OCI-LY3 (cell line): ENCODE results near the gene MTUS2.

Source experiments
- H2AFZ ChIP-seq: fragments of 200-600, 300-600 bp; shearing (Covaris generic); 2 replicates; pipeline ENCODE4 v1.6.0; 2014; ENCODE audit warnings: antibody characterized with exemption, low read depth, low read length
- H3K27ac ChIP-seq: fragments of 200-600, 300-600 bp; sonication (generic); 2 replicates; pipeline ENCODE4 v1.5.1; 2014; ENCODE audit warnings: mild to moderate bottlenecking, low read length, moderate library complexity, mixed read lengths
- H3K27me3 ChIP-seq: fragments of 200-600, 300-600 bp; sonication (generic); 2 replicates; pipeline ENCODE4 v1.6.1; 2014; ENCODE audit warnings: low read depth, low read length, mixed read lengths
- H3K36me3 ChIP-seq: fragments of 200-600, 300-600 bp; sonication (generic); replicated peaks from 2 replicates; pipeline ENCODE3; 2014; ENCODE audit warnings: low read depth, low read length, mixed read lengths
- H3K4me1 ChIP-seq: fragments of 300-600, 200-600 bp; sonication (generic); 2 replicates; pipeline ENCODE4 v1.6.1; 2014; ENCODE audit warnings: low read length, mixed read lengths
- H3K4me2 ChIP-seq: fragments of 200-600, 300-600 bp; sonication (generic); 2 replicates; pipeline ENCODE4 v1.6.1; 2014; ENCODE audit warnings: low read length, mixed read lengths
- H3K4me3 ChIP-seq: fragments of 300-600, 200-600 bp; sonication (generic); 2 replicates; pipeline ENCODE4 v1.5.1; 2014; ENCODE audit warnings: antibody characterized with exemption, mild to moderate bottlenecking, low read length, moderate library complexity
- H3K79me2 ChIP-seq: fragments of 300-600, 200-600 bp; shearing (Covaris generic); 2 replicates; pipeline ENCODE4 v1.6.1; 2014; ENCODE audit warnings: mild to moderate bottlenecking, low read length, mixed read lengths
- H3K9ac ChIP-seq: fragments of 300-600, 200-600 bp; shearing (Covaris generic); 2 replicates; pipeline ENCODE4 v1.6.0; 2014; ENCODE audit warnings: mild to moderate bottlenecking, low read length, moderate library complexity
- H3K9me3 ChIP-seq: fragments of 200-600, 300-600 bp; shearing (Covaris generic); 2 replicates; pipeline ENCODE4 v1.6.1; 2014; ENCODE audit warnings: low read length, mixed read lengths; ENCODE audit not compliant: insufficient read depth
- H4K20me1 ChIP-seq: fragments of 200-600, 300-600 bp; sonication (generic); 2 replicates; pipeline ENCODE4 v1.6.1; 2016; ENCODE audit warnings: low read length, mixed read lengths; ENCODE audit not compliant: insufficient read depth
- EZH2phosphoT487 ChIP-seq: fragments of 200-600 bp; shearing (Covaris generic); IDR thresholded peaks from 2 replicates; pipeline ENCODE4 v1.6.1; 2018; ENCODE audit warnings: antibody characterized with exemption, mixed run types, low read depth
- TF ChIP-seq, protein P1 (sequence below): fragments of 200-600, 300-600 bp; sonication (generic); IDR thresholded peaks from 2 replicates; pipeline ENCODE4 v1.5.1; 2014; ENCODE audit warnings: antibody characterized with exemption, low read length, low read depth

The MTUS2 gene

DNA sequence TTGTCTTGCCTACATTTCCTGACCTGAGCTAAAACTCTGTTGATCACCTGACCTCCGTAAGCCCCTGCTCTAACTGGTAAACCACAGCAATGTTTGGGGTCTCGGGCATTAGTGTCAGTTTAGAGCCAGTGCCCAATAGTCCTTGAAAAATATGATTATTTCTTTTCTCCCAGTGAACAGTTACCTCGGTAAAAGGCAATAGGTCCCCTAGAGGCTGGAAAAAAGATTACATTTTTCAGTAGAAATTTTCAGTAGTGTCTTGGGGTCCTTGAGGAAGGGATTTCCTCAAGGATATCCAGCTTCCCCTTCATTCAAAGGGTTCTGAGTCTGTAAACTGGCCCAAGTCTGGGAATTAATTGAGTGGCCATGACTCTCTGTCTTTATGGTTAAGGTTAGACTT is 597.9 kb downstream of the MTUS2 start:
- peaks cover under 1% of the 10 kb centered on the region for H3K36me3 ChIP-seq

DNA sequence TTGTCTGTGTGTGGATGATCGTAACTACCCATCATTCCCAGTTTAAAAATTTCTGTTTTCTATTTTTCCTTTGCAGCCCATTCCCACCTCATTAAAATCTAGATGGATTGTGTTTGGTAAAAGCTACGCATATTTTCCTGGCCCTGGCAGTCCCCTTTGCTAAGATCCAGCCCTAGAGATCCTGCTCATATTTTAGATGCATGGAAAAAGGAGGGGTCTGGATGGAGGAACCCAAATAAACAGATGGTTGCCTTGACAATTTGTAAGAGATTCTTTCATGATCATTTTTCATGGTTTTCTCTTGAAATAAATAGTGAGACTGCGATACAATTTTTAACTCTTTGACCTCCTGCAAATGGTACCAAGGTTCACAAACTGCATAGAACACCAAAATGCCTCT is 601.0 kb downstream of the MTUS2 start:
- peak overlapping the region; percentile 34 for H3K4me3 ChIP-seq
- no peaks in the 10 kb centered on the region for H3K79me2 ChIP-seq
- H2AFZ ChIP-seq, result peak overlapping the region; percentile 52; the same call in 1 of the 2 replicates
- H3K4me1 ChIP-seq, result peaks cover 58% of the 10 kb centered on the region
- no peaks in the 10 kb centered on the region for H3K27me3 ChIP-seq
- H3K9ac ChIP-seq, result peak overlapping the region; percentile 64
- H3K27ac ChIP-seq, result peak overlapping the region; percentile 97
- peak overlapping the region; percentile 85 for H3K4me2 ChIP-seq
- no peaks in the 10 kb centered on the region for H3K36me3 ChIP-seq
- no peaks in the 10 kb centered on the region for H3K9me3 ChIP-seq
- TF ChIP-seq, protein P1, sequence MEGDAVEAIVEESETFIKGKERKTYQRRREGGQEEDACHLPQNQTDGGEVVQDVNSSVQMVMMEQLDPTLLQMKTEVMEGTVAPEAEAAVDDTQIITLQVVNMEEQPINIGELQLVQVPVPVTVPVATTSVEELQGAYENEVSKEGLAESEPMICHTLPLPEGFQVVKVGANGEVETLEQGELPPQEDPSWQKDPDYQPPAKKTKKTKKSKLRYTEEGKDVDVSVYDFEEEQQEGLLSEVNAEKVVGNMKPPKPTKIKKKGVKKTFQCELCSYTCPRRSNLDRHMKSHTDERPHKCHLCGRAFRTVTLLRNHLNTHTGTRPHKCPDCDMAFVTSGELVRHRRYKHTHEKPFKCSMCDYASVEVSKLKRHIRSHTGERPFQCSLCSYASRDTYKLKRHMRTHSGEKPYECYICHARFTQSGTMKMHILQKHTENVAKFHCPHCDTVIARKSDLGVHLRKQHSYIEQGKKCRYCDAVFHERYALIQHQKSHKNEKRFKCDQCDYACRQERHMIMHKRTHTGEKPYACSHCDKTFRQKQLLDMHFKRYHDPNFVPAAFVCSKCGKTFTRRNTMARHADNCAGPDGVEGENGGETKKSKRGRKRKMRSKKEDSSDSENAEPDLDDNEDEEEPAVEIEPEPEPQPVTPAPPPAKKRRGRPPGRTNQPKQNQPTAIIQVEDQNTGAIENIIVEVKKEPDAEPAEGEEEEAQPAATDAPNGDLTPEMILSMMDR, result no peak
- TF ChIP-seq EZH2phosphoT487, result no peak
- no peaks in the 10 kb centered on the region for H4K20me1 ChIP-seq

More for the DNA sequence above, 597.9 kb downstream of the MTUS2 start:
- Histone ChIP-seq H3K9ac (no peak overlapping the region), H3K79me2 (no peaks in the 10 kb centered on the region), H3K4me1 (peaks cover 52% of the 10 kb centered on the region), H3K27ac (peak overlapping the region; percentile 97; the same call in 1 of the 2 replicates), H3K4me3 (no peak overlapping the region), H4K20me1 (no peaks in the 10 kb centered on the region), H3K9me3 (no peaks in the 10 kb centered on the region), H3K27me3 (no peaks in the 10 kb centered on the region), H3K4me2 (no peak overlapping the region), H2AFZ (no peak overlapping the region)
- TF ChIP-seq, protein P1, result peak; percentile 26
- no peak for TF ChIP-seq EZH2phosphoT487

DNA sequence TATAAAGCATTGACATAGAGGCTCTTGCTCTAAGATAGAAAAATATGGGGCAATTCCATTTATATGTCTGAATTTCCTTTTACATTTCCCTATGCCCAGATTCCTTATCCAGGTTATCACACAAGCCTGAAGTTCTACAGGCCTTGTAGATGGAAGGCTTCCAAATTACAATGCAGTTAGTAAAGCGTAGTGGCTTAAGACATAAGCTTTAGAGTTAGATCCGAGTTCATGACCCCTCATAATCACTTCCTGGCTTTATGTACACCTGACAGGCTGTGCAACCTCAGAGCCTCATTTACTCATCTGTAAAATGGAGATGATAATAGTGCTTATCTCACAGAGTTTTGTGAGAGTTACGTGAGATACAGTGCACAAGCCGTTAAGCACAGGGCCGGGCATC is 601.9 kb downstream of the MTUS2 start:
- no peaks in the 10 kb centered on the region for H3K79me2 ChIP-seq
- H3K9me3 ChIP-seq, result 0 out of 2 replicates have a peak, but pooled peaks cover 4% of the 10 kb centered on the region
- peak overlapping the region; percentile 85 for H3K4me2 ChIP-seq
- peaks cover 58% of the 10 kb centered on the region for H3K4me1 ChIP-seq
- peak overlapping the region; percentile 52 for H2AFZ ChIP-seq
- H3K27me3 ChIP-seq, result no peaks in the 10 kb centered on the region
- H3K9ac ChIP-seq, result peak overlapping the region; percentile 64; the same call in 1 of the 2 replicates
- peak overlapping the region; percentile 97 for H3K27ac ChIP-seq
- no peaks in the 10 kb centered on the region for H3K36me3 ChIP-seq
- H3K4me3 ChIP-seq, result no peak overlapping the region
- H4K20me1 ChIP-seq, result no peaks in the 10 kb centered on the region
- TF ChIP-seq EZH2phosphoT487, result no peak
- TF ChIP-seq, protein P1, result no peak

DNA sequence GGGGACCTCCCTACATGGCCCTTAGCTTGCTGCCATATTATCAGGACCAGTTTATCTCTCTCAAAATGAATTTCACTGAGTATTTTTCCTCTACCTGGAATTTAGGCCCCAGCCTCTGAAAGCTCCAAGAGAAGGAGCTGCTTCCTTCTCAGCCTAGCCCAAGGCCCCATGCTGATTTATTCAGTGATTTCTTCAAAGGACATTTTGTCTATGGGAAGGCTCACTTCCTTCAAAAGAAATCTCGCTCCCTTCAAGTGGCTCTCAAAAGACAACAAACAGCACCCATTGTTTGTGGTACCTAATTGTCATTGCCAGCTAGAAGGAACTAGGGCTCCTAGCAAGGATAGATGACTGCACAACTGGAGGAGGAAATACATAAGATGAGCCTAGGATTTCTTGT is 602.9 kb downstream of the MTUS2 start:
- TF ChIP-seq, protein P1, result no peak
- TF ChIP-seq EZH2phosphoT487, result no peak
- no peaks in the 10 kb centered on the region for H3K36me3 ChIP-seq
- no peaks in the 10 kb centered on the region for H3K79me2 ChIP-seq
- H3K9me3 ChIP-seq, result 0 out of 2 replicates have a peak, but pooled peaks cover 4% of the 10 kb centered on the region
- peak overlapping the region; percentile 2; the same call in 1 of the 2 replicates for H3K9ac ChIP-seq
- H3K4me1 ChIP-seq, result peaks cover 55% of the 10 kb centered on the region
- H2AFZ ChIP-seq, result peak overlapping the region; percentile 92
- no peak overlapping the region for H3K4me3 ChIP-seq
- H3K4me2 ChIP-seq, result no peak overlapping the region
- peak overlapping the region; percentile 97 for H3K27ac ChIP-seq
- H4K20me1 ChIP-seq, result no peaks in the 10 kb centered on the region
- no peaks in the 10 kb centered on the region for H3K27me3 ChIP-seq
